Stimulated activated CD4-positive, alpha-beta T cell treated with anti-CD3 and anti-CD28 coated beads, Interleukin-2, amount 100 ng/mL, for 4 hours (primary cell): ENCODE data around the gene SRBD1.

Source experiments
- DNase-seq: peaks from one replicate; pipeline ENCODE4 v3.0.0-alpha.2; 2020; ENCODE audit warnings: low read depth

Gene SRBD1, protein sequence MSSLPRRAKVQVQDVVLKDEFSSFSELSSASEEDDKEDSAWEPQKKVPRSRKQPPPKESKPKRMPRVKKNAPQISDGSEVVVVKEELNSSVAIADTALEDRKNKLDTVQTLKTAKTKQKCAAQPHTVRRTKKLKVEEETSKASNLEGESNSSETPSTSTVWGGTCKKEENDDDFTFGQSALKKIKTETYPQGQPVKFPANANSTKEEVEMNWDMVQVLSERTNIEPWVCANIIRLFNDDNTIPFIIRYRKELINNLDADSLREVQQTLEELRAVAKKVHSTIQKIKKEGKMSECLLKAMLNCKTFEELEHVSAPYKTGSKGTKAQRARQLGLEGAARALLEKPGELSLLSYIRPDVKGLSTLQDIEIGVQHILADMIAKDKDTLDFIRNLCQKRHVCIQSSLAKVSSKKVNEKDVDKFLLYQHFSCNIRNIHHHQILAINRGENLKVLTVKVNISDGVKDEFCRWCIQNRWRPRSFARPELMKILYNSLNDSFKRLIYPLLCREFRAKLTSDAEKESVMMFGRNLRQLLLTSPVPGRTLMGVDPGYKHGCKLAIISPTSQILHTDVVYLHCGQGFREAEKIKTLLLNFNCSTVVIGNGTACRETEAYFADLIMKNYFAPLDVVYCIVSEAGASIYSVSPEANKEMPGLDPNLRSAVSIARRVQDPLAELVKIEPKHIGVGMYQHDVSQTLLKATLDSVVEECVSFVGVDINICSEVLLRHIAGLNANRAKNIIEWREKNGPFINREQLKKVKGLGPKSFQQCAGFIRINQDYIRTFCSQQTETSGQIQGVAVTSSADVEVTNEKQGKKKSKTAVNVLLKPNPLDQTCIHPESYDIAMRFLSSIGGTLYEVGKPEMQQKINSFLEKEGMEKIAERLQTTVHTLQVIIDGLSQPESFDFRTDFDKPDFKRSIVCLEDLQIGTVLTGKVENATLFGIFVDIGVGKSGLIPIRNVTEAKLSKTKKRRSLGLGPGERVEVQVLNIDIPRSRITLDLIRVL

GRCh38 chr2:45611020-45611859, at the start of gene SRBD1:
TSS of gene SRBD1 (minus strand) at chr2:45611267. CDS start at chr2:45605441, 5,826 bp downstream.
- DNase-seq = peak; percentile 82

DNA sequence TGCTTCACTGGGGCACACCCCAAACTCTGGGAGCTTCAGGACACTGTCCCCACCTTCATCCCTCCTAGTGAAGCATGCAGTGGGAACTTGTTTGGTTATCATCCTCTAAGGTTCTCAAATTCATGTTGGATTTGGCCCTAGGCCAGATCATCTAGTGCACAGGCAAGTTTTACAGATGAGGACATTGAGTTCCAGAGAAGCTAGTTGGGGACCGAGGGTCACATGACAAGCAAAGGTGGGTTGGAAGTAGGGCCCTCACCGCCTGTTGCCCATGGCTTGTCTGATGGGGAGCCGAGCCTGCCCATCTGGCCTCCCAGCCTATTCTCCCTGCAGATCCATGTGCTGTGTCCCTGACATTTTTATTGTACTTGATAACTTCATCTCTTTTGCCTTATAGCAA, 43.2 kb upstream of the SRBD1 start:
- DNase-seq = no peak

- no peak for DNase-seq
Observed at GRCh38 chr2:45653122-45653913, 42.3 kb upstream of the SRBD1 start.

- DNase-seq = peak; percentile 1
Observed at GRCh38 chr2:45652090-45653031, 41.3 kb upstream of the SRBD1 start.

GRCh38 chr2:45651415-45652089, 40.5 kb upstream of the SRBD1 start, which contains the start of gene PRKCE:
TSS of gene PRKCE (plus strand) at chr2:45651675.
- peak; percentile 27 for DNase-seq

DNA sequence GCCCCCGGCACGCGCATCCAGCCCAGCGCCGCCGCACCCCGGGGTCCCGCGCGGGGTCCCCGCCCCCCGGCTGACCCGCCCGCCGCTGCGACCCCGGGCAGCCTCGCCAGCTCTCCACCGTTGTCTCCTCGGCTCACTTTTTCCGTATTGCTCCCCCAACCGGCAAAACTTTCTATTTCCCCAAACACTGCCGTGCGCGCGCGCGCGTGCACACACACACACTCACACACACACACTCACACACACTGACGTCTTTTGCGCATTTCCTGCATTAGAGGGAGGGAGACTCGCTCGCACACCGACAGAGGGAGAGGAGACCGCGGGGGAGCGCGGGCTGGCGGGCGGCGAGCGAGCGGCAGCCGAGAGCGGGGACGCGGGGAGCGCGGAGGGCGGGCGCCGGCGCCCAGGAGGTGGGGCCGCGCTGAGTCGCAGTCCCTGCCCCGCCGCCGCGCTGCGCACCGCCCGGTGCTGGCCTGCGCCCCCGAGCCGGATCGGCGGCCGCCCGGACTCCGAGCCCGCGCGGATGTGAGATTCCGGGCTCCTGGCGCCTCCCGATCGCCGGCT, 39.9 kb upstream of the SRBD1 start:
- DNase-seq = peak; percentile 92

DNA sequence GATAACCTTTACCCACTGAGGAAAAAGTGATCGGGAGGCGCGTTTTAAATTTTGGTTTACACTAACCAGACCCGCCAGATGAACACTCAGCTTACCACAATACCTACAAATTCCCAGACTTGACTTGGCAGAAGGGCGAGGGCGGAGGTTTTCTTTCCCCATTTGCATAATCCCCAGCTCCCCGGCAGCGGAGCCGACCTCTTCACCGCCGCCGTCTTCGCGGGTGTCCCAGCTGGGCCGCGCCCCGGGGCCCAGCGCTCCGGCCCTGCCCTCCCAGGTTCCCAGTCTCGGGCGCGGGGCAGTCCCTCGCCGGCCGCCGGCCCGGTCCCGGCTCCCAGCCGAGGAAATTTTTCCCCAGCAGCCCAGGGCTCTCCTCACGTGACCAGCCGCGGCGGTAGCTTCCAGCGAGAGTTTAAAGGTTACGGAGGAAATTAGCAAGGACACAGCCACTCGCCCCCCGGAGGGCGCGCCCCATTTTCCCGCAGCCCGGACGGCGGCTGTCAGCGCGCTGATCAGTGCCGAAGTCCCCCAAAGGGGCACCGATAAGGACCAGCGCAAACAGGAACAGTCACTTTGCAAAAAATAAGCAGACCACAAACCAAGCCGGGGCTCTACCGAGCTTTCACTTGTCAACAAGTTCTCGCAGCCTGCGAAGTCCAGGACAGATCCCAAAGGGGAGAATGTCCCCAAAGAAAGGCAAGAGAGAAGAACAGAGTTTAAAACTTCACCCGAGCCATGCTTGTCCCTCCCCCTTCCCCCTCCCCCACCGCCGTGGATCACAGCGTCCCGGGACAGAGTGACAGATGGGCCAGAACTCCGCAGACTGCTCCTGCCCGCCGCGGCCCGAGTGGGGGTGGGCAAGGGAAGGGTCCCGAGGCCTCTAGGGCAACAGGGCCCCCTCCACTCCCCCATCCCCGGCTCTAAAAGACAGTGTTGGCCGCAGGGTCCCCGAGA, 39.1 kb upstream of the SRBD1 start:
- DNase-seq = peak; percentile 42

- no peak for DNase-seq
Observed at GRCh38 chr2:45649462-45649857, 38.4 kb upstream of the SRBD1 start.

GRCh38 chr2:45648636-45649035, 37.6 kb upstream of the SRBD1 start:
- DNase-seq = no peak

DNA sequence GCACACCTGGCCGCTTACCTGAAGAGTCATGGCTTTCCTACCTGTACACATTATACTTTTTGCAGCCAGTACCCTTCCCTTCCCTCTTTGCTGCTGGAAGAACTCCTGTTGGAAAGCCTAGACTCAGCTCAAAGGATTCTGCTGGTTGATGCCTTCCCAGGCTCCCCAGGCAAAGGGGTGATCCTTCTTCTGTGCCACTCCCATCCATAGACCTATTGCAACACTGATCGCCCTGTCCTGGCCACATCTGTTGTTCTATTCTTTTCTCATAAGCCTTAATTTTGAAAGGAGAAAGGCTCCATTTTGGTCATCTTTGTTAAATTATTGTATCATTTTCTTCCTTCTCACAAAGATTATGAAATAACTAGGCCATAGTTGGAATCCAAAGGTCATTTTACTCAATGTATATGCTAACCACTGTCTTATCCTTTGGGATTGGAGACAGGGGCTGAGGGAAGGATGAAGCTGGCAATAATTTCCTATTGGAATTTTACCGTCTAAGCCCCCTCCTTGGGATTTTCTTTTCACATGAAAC, 37.0 kb upstream of the SRBD1 start:
- DNase-seq = no peak

GRCh38 chr2:45647356-45647755, 36.3 kb upstream of the SRBD1 start:
- DNase-seq = no peak

- no peak for DNase-seq
Observed at GRCh38 chr2:45646289-45646688, 35.2 kb upstream of the SRBD1 start.

- DNase-seq = peak; percentile 59
Observed at GRCh38 chr2:45643543-45644542, 32.8 kb upstream of the SRBD1 start.

DNA sequence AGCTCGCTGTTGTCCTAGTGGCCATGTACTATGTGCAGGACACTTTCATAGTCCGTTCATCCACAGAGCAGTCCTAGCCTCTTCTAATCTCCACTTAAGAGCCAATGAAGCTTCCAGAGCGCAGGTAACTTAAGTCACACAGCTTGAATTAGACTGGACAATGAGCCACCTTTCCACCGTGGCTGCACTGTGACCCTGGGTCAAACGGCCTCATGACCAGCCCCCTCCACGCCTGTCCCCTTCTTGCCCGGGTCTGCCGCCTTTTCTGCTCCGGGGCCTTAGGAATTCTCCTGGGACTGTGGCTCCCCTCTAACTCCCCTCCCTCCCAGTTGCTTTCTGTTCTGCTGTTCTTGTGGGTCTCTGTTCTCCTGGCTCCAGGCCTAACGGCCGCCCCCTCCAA, 32.0 kb upstream of the SRBD1 start:
- DNase-seq = no peak

GRCh38 chr2:45640576-45640975, 29.5 kb upstream of the SRBD1 start:
- no peak for DNase-seq

- no peak for DNase-seq
Observed at GRCh38 chr2:45637440-45637839, 26.4 kb upstream of the SRBD1 start.
